Adipose tissue (tissue), 3 donors: ENCODE measurements around the gene CLEC12A. TPM values are rescaled to one million over a fixed set of nuclear protein-coding genes. Genes with fewer than 3 reads are reported as not detected.
"Not testable (repeated sequence)": the region's sequence is repeated elsewhere in the genome, so short reads cannot be mapped to it uniquely, and the experiment has no call there.

Experiments used
- H3K27ac ChIP-seq: one replicate; pipeline ENCODE4 v1.5.1; 2013; ENCODE audit warnings: low read depth, low read length
- WGBS, 3 donors: extraction: QIAGEN DNeasy Blood & Tissue Kit; methylation state at CpG; one replicate each; pipeline ENCODE4 v1.1.7; 2013; 5-methylcytosine and 5-hydroxymethylcytosine counted together
- polyA plus RNA-seq, 3 donors: library from polyadenylated mRNA; stranded (reverse); fragments of 200-250 nt; gene quantifications; one replicate each; pipeline ENCODE4 v1.2.3, GENCODE V29; 2013
- donor health status: healthy with polysubstance abuse.
- donor health status: Bipolar disorder and iron deficiency.
- donor health status: healthy.

Gene CLEC12A
- polyA plus RNA-seq, 3 donors: 0.34 to 6.6 (median 0.41) TPM

GRCh38 chr12:9960590-9960989 lies 10.6 kb upstream of the CLEC12A start:
- WGBS, 3 donors: 53 to 80% (median 70%) methylated on average over 5 of the region's 5 CpGs
- no peak overlapping the region for H3K27ac ChIP-seq

DNA sequence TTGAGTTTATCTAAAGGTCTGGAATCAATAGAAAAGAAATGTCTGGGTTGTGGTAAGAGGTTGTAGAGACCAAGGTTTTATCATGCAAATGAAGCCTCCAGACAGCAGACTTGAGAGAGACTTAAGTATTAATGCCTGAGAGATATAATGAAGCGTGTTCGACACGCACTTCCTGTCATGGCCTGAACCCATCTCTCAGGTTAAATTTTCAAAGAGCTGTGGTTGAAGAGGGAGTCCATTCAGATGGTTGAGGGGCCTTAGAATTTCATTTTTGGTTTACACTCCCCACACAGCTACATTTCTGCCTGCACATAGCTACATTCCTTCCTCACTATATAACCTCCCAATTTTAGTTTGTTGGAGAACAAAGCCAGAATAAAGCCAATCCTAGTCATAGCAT lies 10.1 kb upstream of the CLEC12A start:
- 81 to 90% (median 89%) methylated on average over 3 of the region's 3 CpGs for WGBS, 3 donors
- H3K27ac ChIP-seq: no peak overlapping the region

- WGBS, 3 donors: 72 to 83% (median 80%) methylated on average over 3 of the region's 3 CpGs
Measured at GRCh38 chr12:9961901-9962300, 9.3 kb upstream of the CLEC12A start.

GRCh38 chr12:9969673-9970072 lies 1.5 kb upstream of the CLEC12A start:
- H3K27ac ChIP-seq: no peak overlapping the region
- WGBS, 3 donors: 60 to 92% (median 91%) methylated on average over 2 of the region's 2 CpGs

More at GRCh38 chr12:9961901-9962300, 9.3 kb upstream of the CLEC12A start:
- H3K27ac ChIP-seq: no peak overlapping the region

- no peak overlapping the region for H3K27ac ChIP-seq
- 34 to 51% (median 48%) methylated on average over 1 of the region's 1 CpG for WGBS, 3 donors
Measured at GRCh38 chr12:9973949-9974348, 2.7 kb downstream of the CLEC12A start.

DNA sequence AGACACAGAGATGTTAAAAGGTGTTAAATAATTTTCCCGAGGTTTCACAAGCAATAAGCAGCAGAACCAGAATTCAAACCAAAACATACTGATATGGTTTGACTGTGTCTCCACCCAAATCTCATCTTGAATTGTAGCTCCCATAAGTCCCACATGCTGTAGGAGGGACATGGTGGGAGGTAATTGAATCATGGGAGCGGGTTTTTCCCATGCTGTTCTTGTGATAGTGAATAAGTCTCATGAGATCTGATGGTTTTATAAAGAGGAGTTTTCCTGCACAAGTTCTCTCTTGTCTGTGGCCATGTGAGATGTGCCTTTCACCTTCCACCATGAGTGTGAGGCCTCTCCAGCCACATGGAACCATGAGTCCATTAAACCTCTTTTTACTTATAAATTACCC lies 3.5 kb downstream of the CLEC12A start:
- H3K27ac ChIP-seq: not testable (repeated sequence)
- WGBS, 3 donors: 84 to 95% (median 94%) methylated on average over 2 of the region's 2 CpGs

DNA sequence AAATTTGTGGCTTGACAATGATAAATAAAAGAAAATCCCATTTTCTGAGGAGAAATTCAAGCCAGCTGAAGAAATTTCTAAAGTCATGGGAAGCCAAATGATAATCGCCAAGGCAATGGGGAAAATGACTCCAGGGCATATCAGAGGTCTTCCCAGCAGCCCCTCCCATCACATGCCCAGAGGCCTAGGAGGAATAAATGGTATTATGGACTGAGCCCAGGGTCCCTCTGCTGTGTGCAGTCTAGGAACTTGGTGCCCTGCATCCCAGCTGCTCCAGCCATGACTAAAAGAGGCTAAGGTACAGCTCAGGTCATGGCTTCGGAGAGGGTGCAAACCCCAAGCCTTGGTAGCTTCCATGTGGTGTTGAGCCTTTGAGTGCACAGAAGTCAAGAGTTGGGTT lies 4.4 kb downstream of the CLEC12A start:
- WGBS, 3 donors: 86 to 93% (median 91%) methylated on average over 2 of the region's 2 CpGs
- no peak overlapping the region for H3K27ac ChIP-seq

DNA sequence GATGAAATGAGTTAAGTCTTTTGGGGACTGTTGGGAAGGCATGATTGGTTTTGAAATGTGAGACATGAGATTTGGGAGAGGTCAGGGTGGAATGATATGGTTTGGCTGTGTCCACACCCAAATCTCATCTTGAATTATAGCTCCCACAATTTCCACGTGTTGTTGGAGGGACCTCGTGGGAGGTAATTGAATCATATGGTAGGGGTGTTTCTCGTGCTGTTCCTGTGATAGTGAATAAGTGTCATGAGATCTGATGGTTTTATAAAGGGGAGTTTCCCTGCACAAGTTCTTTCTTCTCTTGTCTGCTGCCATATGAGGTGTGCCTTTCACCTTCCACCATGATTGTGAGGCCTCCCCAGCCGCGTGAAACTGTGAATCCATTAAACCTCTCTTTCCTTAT lies 5.4 kb downstream of the CLEC12A start:
- H3K27ac ChIP-seq: not testable (repeated sequence)
- 48 to 65% (median 55%) methylated on average over 5 of the region's 5 CpGs for WGBS, 3 donors

- no peak overlapping the region for H3K27ac ChIP-seq
Measured at GRCh38 chr12:9977916-9978315, 6.7 kb downstream of the CLEC12A start.

DNA sequence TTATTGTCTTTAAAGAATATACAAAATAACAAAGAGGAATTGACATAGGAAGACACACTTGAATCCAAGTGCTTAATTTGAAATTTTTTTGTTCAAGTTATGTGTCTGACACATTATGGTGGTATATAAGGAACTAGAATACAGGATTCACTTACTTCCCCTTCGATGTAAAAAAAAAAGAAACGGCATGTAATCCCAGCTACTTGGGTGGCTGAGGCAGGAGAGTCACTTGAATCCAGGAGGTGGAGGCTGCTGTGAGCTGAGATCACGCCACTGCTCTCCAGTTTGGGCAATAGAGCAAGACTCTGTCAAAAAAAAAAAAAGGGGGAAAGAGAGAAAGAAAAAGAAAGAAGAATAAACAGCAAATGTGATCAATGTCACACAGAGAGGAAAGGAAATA lies 8.9 kb downstream of the CLEC12A start:
- WGBS, 3 donors: 66 to 71% (median 70%) methylated on average over 3 of the region's 3 CpGs
- no peak overlapping the region for H3K27ac ChIP-seq

DNA sequence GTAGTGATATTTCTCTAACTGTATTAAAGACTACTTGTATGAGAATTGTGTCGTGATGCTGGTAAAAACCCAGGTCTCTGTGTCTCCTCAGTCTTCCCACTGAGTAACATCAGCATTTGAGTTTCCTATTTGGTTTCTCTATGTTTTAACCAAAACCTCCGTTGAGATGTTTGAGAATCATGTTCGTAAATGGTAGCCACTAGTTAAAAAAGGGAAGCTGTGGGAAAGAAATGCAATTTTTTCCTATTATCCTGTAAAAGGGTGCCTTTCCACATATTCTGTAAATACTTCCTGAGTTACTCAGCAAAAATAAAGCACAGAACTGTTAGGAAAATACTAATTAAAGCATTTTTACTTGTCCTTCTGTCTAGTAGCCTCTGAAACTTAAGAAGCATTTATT lies 20.7 kb downstream of the CLEC12A start:
- H3K27ac ChIP-seq: no peak overlapping the region
- WGBS, 3 donors: 48 to 62% (median 55%) methylated on average over 3 of the region's 3 CpGs

DNA sequence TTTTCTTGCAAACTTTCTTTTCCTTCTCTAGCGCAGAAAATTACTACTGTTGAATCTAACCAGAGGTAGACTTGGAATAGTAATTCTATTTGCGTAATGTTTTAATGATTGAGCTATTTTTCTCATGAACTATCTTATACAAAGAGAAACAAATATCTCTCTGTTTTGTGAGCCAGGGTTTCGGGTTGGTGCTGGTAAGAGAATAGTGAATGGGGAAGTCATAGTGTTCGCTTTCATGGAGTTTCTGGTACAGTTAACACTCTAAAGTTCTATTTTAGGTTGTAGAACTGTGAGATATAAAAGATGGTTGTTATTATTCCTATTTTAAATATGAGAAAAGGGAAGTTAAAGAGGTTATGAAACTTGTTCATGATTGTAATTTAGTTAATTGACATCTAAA lies 21.1 kb downstream of the CLEC12A start:
- H3K27ac ChIP-seq: no peak overlapping the region
- WGBS, 3 donors: 65 to 77% (median 66%) methylated on average over 4 of the region's 4 CpGs

- 83 to 93% (median 91%) methylated on average over 3 of the region's 3 CpGs for WGBS, 3 donors
- H3K27ac ChIP-seq: no peak within 1 kb of the TSS
Measured at GRCh38 chr12:9999016-9999415, 27.8 kb downstream of the CLEC12A start, which contains the start of gene CLEC1B. Gene CLEC1B, minus strand, starts transcription at chr12:9999121. Its CDS starts 21 bp downstream, at chr12:9999100.

- no peak overlapping the region for H3K27ac ChIP-seq
- WGBS, 3 donors: 66 to 76% (median 72%) methylated on average over 4 of the region's 4 CpGs
Measured at GRCh38 chr12:10001171-10001776, 30.1 kb downstream of the CLEC12A start.

DNA sequence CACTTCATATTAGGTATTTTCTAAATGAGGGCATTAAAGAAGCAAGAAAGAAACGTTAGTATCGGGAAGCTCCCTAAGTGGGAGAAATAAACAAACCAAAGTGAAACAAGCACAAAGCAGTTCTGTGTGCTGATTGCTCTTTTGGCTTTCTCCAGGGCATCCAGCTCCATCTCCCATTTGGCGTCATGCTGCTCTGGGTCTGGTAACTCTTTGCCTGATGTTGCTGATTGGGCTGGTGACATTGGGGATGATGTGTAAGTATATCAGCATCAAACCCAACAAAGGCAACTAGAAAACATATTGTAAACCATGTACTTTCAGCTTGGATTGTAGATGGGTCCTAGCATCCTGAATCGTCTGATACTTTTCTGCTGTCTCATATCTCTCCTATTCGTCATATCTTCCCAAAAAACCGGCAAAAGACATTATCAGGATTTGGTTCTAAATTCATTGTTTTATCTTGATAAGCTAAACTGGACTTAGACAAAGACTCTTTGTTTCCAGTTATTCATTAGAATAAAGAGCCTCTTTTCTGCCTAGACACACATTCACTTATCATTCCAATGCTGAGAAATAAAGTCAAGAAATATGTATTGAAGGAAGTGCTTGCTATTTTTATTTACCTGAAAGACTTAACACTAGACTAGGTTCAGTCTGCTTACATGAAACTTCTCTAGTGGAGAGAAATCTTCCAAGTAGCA lies 41.6 kb downstream of the CLEC12A start:
- 60 to 81% (median 73%) methylated on average over 6 of the region's 6 CpGs for WGBS, 3 donors
- no peak overlapping the region for H3K27ac ChIP-seq

- 61 to 73% (median 72%) methylated on average over 4 of the region's 4 CpGs for WGBS, 3 donors
- no peak overlapping the region for H3K27ac ChIP-seq
Measured at GRCh38 chr12:10015450-10015849, 44.2 kb downstream of the CLEC12A start.

DNA sequence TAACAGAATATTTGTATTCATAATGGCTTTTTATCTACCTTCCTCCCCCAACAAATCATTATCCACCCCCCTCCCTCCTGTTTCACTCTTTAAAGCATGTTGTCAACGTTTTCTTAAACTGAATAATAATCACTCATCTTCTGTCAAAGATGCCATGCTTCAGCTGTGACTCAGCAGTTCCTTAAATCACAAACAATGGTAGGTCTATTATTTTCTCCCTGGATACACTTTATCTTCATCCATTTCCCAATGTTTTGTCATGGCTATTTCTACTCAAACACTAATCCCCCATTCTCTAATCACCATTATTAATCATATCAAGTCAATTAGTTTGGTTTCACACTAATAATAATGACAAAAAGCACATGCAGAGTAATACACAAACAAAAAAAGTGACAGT lies 45.7 kb downstream of the CLEC12A start:
- WGBS, 3 donors: 5 to 9% (median 8%) methylated on average over 1 of the region's 1 CpG
- no peak overlapping the region for H3K27ac ChIP-seq

DNA sequence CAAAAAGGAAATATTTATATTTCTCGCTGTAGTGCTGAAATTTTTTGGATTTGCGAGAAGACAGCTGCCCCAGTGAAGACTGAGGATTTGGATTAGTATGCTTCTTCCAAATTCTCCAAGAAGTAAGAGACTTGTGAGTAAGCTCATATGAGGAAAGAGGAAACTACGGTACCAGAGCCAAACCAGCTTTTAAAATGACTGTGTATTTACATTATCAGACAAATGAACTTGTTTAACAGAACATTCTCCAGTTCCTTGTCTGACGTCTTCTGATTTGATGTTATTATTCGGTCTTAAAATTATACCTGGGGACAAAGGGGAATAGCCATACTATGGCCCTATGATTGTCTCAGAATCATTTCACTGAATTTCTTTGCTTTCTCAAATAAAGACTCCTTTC lies 47.2 kb downstream of the CLEC12A start:
- 45 to 51% (median 48%) methylated on average over 5 of the region's 5 CpGs for WGBS, 3 donors
- no peak overlapping the region for H3K27ac ChIP-seq

- 56 to 82% (median 74%) methylated on average over 3 of the region's 3 CpGs for WGBS, 3 donors
- H3K27ac ChIP-seq: no peak overlapping the region
Measured at GRCh38 chr12:10021342-10021741, 50.1 kb downstream of the CLEC12A start.

GRCh38 chr12:10025236-10025635 lies 54.0 kb downstream of the CLEC12A start:
- 83 to 87% (median 85%) methylated on average over 3 of the region's 3 CpGs for WGBS, 3 donors
- H3K27ac ChIP-seq: no peak overlapping the region
